ENCODE data around the gene CFDP1.

GRCh38 chr16:75288596-75289120 lies 144.6 kb downstream of the CFDP1 start:
- no peak for TF ChIP-seq EP300 (IDR thresholded peaks at IDR 0.05)
- TF ChIP-seq POLR2A (IDR thresholded peaks at IDR 0.05; ENCODE audit: low read depth): no peak
- no peak for TF ChIP-seq POLR2AphosphoS5 (IDR thresholded peaks at IDR 0.05)
- TF ChIP-seq CTCF (IDR thresholded peaks at IDR 0.05): no peak
